ENCODE results near the gene IFNGR2.

DNA sequence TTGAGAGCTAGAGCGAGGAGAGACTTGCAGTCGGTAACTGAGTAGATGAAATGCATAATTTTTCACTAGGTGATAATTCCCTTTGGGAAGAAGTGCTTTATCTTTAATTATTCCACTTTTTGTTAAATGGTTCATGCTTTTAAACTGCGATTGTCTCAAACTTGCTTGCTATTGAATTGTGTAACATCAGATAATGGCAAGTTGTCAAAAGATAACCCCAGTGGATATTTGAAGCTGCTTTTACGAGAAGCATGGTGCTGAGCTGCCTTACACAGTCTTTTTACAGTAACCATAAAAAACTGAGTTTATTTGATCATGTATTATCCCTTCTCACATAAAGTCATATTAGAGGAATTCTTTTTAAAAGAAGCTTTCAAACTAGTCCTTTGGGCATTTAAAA is 46.4 kb downstream of the IFNGR2 start:
- TF ChIP-seq, protein P1, sequence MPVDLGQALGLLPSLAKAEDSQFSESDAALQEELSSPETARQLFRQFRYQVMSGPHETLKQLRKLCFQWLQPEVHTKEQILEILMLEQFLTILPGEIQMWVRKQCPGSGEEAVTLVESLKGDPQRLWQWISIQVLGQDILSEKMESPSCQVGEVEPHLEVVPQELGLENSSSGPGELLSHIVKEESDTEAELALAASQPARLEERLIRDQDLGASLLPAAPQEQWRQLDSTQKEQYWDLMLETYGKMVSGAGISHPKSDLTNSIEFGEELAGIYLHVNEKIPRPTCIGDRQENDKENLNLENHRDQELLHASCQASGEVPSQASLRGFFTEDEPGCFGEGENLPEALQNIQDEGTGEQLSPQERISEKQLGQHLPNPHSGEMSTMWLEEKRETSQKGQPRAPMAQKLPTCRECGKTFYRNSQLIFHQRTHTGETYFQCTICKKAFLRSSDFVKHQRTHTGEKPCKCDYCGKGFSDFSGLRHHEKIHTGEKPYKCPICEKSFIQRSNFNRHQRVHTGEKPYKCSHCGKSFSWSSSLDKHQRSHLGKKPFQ (CRISPR knock-in tag; IDR thresholded peaks at IDR 0.05; ENCODE audit: insufficient replicate concordance): no peak
- TF ChIP-seq SATB2 (CRISPR knock-in tag; IDR thresholded peaks at IDR 0.05) (no peak), POLR2A (IDR thresholded peaks at IDR 0.05; ENCODE audit: insufficient read depth in 1 of 2, low read depth in 2 of 2, low read length in 2 of 2) (no peak)

Measured in HepG2 (cell line).